ENCODE data around the gene NKD1. TPM values are rescaled to one million over a fixed set of nuclear protein-coding genes. Genes with fewer than 3 reads are reported as not detected.

Gene NKD1
- polyA plus RNA-seq, 3 donors = 0.01 TPM; not detected in 2

DNA sequence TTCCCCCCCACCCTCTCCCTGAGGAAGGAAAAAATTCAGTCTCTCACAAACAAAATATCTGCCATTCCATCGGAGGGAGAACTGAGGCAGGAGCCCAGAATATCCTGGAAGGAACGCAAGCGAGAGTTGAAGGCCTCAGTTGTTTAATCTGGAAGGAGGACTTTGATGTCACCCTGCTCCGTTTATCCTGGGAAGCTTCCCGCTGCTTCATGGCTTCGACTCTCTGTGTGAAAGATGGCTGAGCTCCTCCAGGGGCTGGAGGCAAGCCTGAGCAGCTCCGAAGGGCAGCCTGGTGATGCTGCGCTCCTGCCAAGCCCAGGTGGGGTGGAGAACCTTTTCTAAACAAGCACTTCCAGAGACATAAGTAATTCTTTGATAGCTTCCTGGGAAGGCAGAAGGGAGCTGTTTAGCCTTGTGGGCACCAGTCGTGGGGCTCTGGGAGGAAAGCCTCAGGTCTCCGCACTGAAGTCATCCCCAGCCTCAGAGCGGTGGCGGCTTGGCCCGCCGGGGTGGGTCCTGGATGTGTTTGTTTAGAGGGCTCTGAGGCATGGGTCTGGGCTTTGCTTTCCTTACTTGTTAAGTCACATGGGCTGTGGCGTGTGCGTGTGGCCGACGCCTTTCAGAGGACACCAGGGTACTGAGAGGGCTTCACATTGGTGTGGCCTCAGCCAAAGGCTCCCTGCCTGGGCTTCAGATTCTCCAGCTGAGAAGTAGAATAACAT lies 7.9 kb downstream of the NKD1 start:
- no peak overlapping the region for H2AFZ ChIP-seq (ENCODE audit: insufficient read depth, low read depth, low read length, poor library complexity, severe bottlenecking)
- no peak overlapping the region for H3K27ac Mint-ChIP-seq
- H3K9me3 Mint-ChIP-seq = peaks cover 0 to 3% (median 2%) of the 10 kb centered on the region in 7 donors

DNA sequence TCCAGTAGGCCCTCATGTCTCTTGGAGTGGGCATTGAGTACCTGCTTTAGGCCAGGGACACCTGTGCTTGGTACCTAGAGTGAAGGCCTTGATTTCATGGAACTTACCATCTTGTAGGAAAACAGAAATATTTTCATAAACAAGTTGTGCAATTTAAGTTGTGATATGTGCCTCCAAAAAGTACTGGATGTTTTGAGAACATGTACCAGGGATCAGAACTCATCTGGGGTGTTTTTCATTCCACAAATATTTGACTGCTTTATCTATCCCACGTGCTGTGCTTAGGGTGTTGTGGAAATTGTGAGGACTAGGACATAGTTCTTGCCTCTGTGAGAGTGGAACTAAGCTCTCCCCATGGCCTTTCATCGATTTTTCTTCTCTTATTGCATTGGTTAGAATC lies 8.8 kb downstream of the NKD1 start:
- no peaks in the 10 kb centered on the region for H4K20me1 ChIP-seq (ENCODE audit: insufficient read depth, low read length)
- no peaks in the 10 kb centered on the region for H3K27me3 ChIP-seq (ENCODE audit: control insufficient read depth in 2 of 2, insufficient read depth in 2 of 2, low read length in 2 of 2)
- H3K36me3 Mint-ChIP-seq = no peaks in the 10 kb centered on the region
- H3K4me3 Mint-ChIP-seq = no peak overlapping the region
- no peaks in the 10 kb centered on the region for H3K79me2 ChIP-seq (ENCODE audit: insufficient read depth, low read length)
- no peak overlapping the region for H3K4me2 ChIP-seq (replicated peaks; ENCODE audit: extremely low read depth, low read length, poor library complexity, severe bottlenecking)
- H3K4me1 ChIP-seq (ENCODE audit: control insufficient read depth in 1 of 2, insufficient read depth in 2 of 2, low read length in 2 of 2) = no peaks in the 10 kb centered on the region
- no peaks in the 10 kb centered on the region for H3K4me1 Mint-ChIP-seq
- TF ChIP-seq CTCF (IDR thresholded peaks at IDR 0.05) = no peak
- no peaks in the 10 kb centered on the region for H3K36me3 ChIP-seq (replicated peaks in 1 of 2; ENCODE audit: control insufficient read depth in 1 of 2, insufficient read depth in 2 of 2, low read length in 2 of 2)
- intact Hi-C loops (cut with micrococcal nuclease) = no loop called here
- peaks cover 0 to 6% of the 10 kb centered on the region in 2 donors for H3K9me3 ChIP-seq (replicated peaks in 1 of 2; ENCODE audit: control insufficient read depth in 1 of 2, insufficient read depth in 1 of 2, low read length in 2 of 2)
- WGBS (ENCODE audit: insufficient coverage) = no CpG with 5 or more reads among the region's 2 CpGs
- H2AFZ ChIP-seq (ENCODE audit: insufficient read depth, low read depth, low read length, poor library complexity, severe bottlenecking) = no peak overlapping the region
- no peak overlapping the region for H3K4me3 ChIP-seq (replicated peaks in 1 of 3; ENCODE audit: low read depth in 2 of 3, low read length in 3 of 3)
- H3K27ac Mint-ChIP-seq = no peak overlapping the region
- DNase-seq = no peak
- H3K9ac ChIP-seq (ENCODE audit: insufficient read depth, low read length, poor library complexity, severe bottlenecking) = no peak overlapping the region
- H3K27me3 Mint-ChIP-seq (ENCODE audit: low read depth in 3 of 3) = peaks cover 4 to 17% (median 9%) of the 10 kb centered on the region in 3 donors
- no peak overlapping the region for H3K27ac ChIP-seq (ENCODE audit: low read depth in 1 of 2, low read length in 2 of 2)
- H3K9me3 Mint-ChIP-seq = peaks cover 5 to 9% (median 6%) of the 10 kb centered on the region in 7 donors

More for the DNA sequence above, 7.9 kb downstream of the NKD1 start:
- WGBS (ENCODE audit: insufficient coverage) = 92% methylated on average over 9 of the region's 18 CpGs
- H3K4me3 Mint-ChIP-seq = no peak overlapping the region
- H3K27me3 Mint-ChIP-seq (ENCODE audit: low read depth in 3 of 3) = peaks cover 9 to 24% (median 9%) of the 10 kb centered on the region in 3 donors
- no peaks in the 10 kb centered on the region for H3K4me1 ChIP-seq (ENCODE audit: control insufficient read depth in 1 of 2, insufficient read depth in 2 of 2, low read length in 2 of 2)
- H3K27me3 ChIP-seq (ENCODE audit: control insufficient read depth in 2 of 2, insufficient read depth in 2 of 2, low read length in 2 of 2) = peaks cover 0 to 4% of the 10 kb centered on the region in 2 donors
- no peak for DNase-seq
- H3K4me3 ChIP-seq (replicated peaks in 1 of 3; ENCODE audit: low read depth in 2 of 3, low read length in 3 of 3) = no peak overlapping the region
- no peak overlapping the region for H3K27ac ChIP-seq (ENCODE audit: low read depth in 1 of 2, low read length in 2 of 2)
- no peaks in the 10 kb centered on the region for H3K79me2 ChIP-seq (ENCODE audit: insufficient read depth, low read length)
- H3K9ac ChIP-seq (ENCODE audit: insufficient read depth, low read length, poor library complexity, severe bottlenecking) = no peak overlapping the region
- no peaks in the 10 kb centered on the region for H4K20me1 ChIP-seq (ENCODE audit: insufficient read depth, low read length)
- no peak overlapping the region for H3K4me2 ChIP-seq (replicated peaks; ENCODE audit: extremely low read depth, low read length, poor library complexity, severe bottlenecking)
- no peaks in the 10 kb centered on the region for H3K36me3 ChIP-seq (replicated peaks in 1 of 2; ENCODE audit: control insufficient read depth in 1 of 2, insufficient read depth in 2 of 2, low read length in 2 of 2)
- H3K9me3 ChIP-seq (replicated peaks in 1 of 2; ENCODE audit: control insufficient read depth in 1 of 2, insufficient read depth in 1 of 2, low read length in 2 of 2) = no peaks in the 10 kb centered on the region
- H3K4me1 Mint-ChIP-seq = no peaks in the 10 kb centered on the region
- TF ChIP-seq CTCF (IDR thresholded peaks at IDR 0.05) = no peak
- intact Hi-C loops (cut with micrococcal nuclease) = no loop called here
- no peaks in the 10 kb centered on the region for H3K36me3 Mint-ChIP-seq
